Body of pancreas (tissue), 4 donors: ENCODE data around the gene COPB2. TPM values are rescaled to one million over a fixed set of nuclear protein-coding genes. Genes with fewer than 3 reads are reported as not detected.

Experiments
- ATAC-seq: fragments of 150-250 bp; one replicate; pipeline ENCODE4 v1.9.1; 2016
- DNase-seq, 4 donors: peaks; one replicate each; pipeline ENCODE4 v3.0.0-alpha.2; 2019
- H3K27ac ChIP-seq, 4 donors: fragments of 200-600 bp; sonication (generic); 1 replicate in 3 of 4; 2 replicates in 1 of 4; pipeline versions ENCODE4 v1.5.1 to v1.6.1; 2016 to 2019; ENCODE audit warnings: mild to moderate bottlenecking in 1 of 4, mixed read lengths in 1 of 4, moderate library complexity in 1 of 4
- H3K27me3 ChIP-seq, 2 donors: fragments of 200-600 bp; sonication (generic); one replicate each; pipeline ENCODE4 v1.6.0; 2016; ENCODE audit warnings: mild to moderate bottlenecking in 1 of 2
- H3K36me3 ChIP-seq, 2 donors: fragments of 200-600 bp; sonication (generic); replicated peaks in 1 of 2; 2 replicates each; pipeline ENCODE4 v1.5.1; 2016; ENCODE audit warnings: low read depth in 2 of 2; ENCODE audit not compliant: insufficient read depth in 1 of 2
- H3K4me1 ChIP-seq: fragments of 200-600 bp; sonication (generic); one replicate; pipeline ENCODE4 v1.6.0; 2016
- H3K4me3 ChIP-seq, 2 donors: fragments of 200-600 bp; sonication (generic); 1 replicate in 1 of 2; 2 replicates in 1 of 2; pipeline ENCODE4 v1.5.1; 2016 to 2019
- H3K9me3 ChIP-seq, 3 donors: fragments of 200-600 bp; sonication (generic); 1 replicate in 2 of 3; 2 replicates in 1 of 3; pipeline ENCODE4 v1.5.1; 2016
- CTCF ChIP-seq, 7 experiments: fragments of 450-650 bp in 4 of 7; fragments of 200-600 bp in 3 of 7; sonication (generic) in 3 of 7; IDR thresholded peaks; one replicate each; pipeline ENCODE4 v1.5.1; 2016 to 2019; ENCODE audit warnings: antibody characterized with exemption in 7 of 7
- POLR2A ChIP-seq, 3 donors: fragments of 450-650 bp; IDR thresholded peaks; one replicate each; pipeline ENCODE4 v1.6.1; 2016; ENCODE audit warnings: antibody characterized with exemption in 3 of 3, mild to moderate bottlenecking in 2 of 3
- WGBS, 2 donors: methylation state at CpG; one replicate each; pipeline ENCODE4 v1.1.5; 2017; 5-methylcytosine and 5-hydroxymethylcytosine counted together
- intact Hi-C: fragments of 100-400 bp; cut with DNase I; formaldehyde crosslinking; loops from one replicate; pipeline ENCODE4 v1.15.1; 2023
- total RNA-seq, 2 donors: library from RNA; depleted of rRNA; stranded (reverse); fragments of >200 nt; gene quantifications; one replicate each; pipeline ENCODE4 v1.1.0, GENCODE V29; 2016

Gene COPB2
- 10 to 100 TPM; 65.6 to 73.2 TPM for total RNA-seq

GRCh38 chr3:139389552-139390368 lies at the start of gene COPB2:
Gene COPB2, minus strand, starts transcription at chr3:139389647. Its CDS starts 97 bp downstream, at chr3:139389550.
- DNase-seq, result peak; percentile 100
- peaks cover 43% of the 10 kb centered on the region for H3K4me1 ChIP-seq
- intact Hi-C loops, result no loop called here

DNA sequence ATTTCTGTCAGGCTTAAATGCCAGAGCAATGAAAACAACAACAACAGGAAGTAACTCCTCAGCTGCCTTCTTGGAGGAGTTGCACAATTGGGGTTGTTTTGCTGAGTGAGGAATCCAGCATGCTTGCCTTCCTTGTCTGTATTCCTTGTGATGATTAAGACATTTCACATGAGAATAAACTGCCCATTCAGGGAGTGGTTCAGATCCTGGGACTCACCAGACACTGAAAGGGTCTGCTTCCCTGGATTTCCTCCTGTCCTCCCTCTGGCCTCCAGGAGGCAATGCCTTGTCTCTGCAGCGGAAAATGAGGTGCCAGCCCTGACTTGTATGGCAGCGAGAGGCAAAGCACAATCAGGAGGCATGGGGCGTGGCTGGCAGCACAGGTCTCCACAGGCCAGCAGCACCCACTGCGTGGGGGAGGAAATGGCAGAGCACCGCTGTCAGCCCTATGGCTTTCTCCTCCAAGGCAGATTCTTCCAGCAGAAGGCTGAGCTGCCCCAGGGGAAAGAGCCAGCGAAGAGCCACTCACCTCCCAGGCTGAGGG lies 45.4 kb upstream of the COPB2 start:
- Histone ChIP-seq H3K27ac (no peak overlapping the region), H3K4me1 (no peaks in the 10 kb centered on the region), H3K9me3 (no peaks in the 10 kb centered on the region), H3K36me3 (no peaks in the 10 kb centered on the region), H3K27me3 (no peaks in the 10 kb centered on the region), H3K4me3 (no peak overlapping the region)
- WGBS, 2 donors, result 87% methylated on average over 6 of the region's 6 CpGs
- DNase-seq (peak in 1 of 4 donors; percentile 20), ATAC-seq (no peak)
- intact Hi-C loops, result no loop called here
- TF ChIP-seq CTCF (IDR thresholded peaks at IDR 0.05) (no peak), POLR2A (IDR thresholded peaks at IDR 0.05) (no peak)

More at GRCh38 chr3:139389552-139390368, at the start of gene COPB2:
- H3K27ac ChIP-seq, result peak within 1 kb of the TSS; percentile 89 to 98 (median 92)
- H3K36me3 ChIP-seq, result no peaks in the 10 kb centered on the region
- 1% methylated on average over 30 to 52 of the region's 52 CpGs for WGBS, 2 donors
- H3K4me3 ChIP-seq, result peak within 1 kb of the TSS; percentile 87 to 97
- H3K9me3 ChIP-seq, result no peaks in the 10 kb centered on the region
- TF ChIP-seq CTCF (IDR thresholded peaks at IDR 0.05), result no peak
- TF ChIP-seq POLR2A (IDR thresholded peaks at IDR 0.05), result peak; percentile 70 to 95 (median 93)
- H3K27me3 ChIP-seq, result no peaks in the 10 kb centered on the region
- ATAC-seq, result peak; percentile 97

DNA sequence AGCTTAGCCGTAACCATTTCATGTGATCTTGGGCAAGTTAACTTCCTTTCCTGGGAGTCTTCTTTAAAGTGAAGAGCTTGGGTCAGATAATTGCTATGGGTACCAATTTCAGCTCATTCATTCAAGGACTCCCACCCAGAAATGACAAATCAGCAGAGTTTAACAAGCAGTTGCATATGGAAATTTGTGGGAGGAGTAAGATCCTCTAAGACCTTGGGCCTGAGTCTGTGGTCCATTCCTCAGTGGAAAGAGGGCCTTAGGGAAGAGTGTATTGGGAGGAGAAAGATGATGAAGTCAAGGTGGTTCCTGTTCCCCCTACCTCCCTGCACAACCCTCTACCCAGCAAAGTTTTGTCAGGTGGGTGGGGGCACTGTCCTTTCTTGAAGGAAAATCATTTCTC lies 44.8 kb upstream of the COPB2 start:
- no peak for ATAC-seq
- no peak overlapping the region for H3K27ac ChIP-seq

DNA sequence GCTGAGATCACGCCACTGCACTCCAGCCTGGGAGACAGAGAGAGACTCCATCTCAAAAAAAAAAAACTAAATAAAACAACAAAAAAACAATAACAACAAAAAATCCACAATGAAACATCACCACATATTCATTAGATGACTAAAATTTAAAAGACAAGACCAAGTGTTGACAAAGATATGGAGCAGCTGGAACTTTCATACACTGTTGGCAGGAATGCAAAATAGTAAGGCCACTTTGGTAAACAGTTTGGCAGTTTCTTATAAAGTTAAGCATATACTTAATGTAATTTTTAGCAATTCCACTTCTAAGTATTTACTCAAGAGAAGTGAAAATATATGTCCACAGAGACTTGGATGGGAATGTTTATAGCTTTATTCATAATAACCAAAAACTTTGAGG lies 43.6 kb upstream of the COPB2 start:
- Histone ChIP-seq H3K27me3 (no peaks in the 10 kb centered on the region), H3K36me3 (no peaks in the 10 kb centered on the region), H3K4me1 (no peaks in the 10 kb centered on the region), H3K27ac (no peak overlapping the region), H3K9me3 (no peaks in the 10 kb centered on the region), H3K4me3 (no peak overlapping the region)
- ATAC-seq, result no peak
- TF ChIP-seq CTCF (IDR thresholded peaks at IDR 0.05) (no peak), POLR2A (IDR thresholded peaks at IDR 0.05) (no peak)
- intact Hi-C loops, result no loop called here
- no peak for DNase-seq
- WGBS, 2 donors, result 93 to 100% methylated on average over 1 of the region's 1 CpG

More for the DNA sequence above, 44.8 kb upstream of the COPB2 start:
- no peak for DNase-seq
- no peaks in the 10 kb centered on the region for H3K4me1 ChIP-seq
- intact Hi-C loops, result no loop called here
- no peak overlapping the region for H3K4me3 ChIP-seq
- WGBS, 2 donors, result 95 to 100% methylated on average over 1 of the region's 1 CpG
- no peaks in the 10 kb centered on the region for H3K9me3 ChIP-seq
- no peaks in the 10 kb centered on the region for H3K36me3 ChIP-seq
- no peak for TF ChIP-seq CTCF (IDR thresholded peaks at IDR 0.05)
- TF ChIP-seq POLR2A (IDR thresholded peaks at IDR 0.05), result no peak
- no peaks in the 10 kb centered on the region for H3K27me3 ChIP-seq
